OCI-LY1 (cell line): ENCODE results near the gene RBMS3.

Experiments
- EZH2 ChIP-seq: fragments of 200-600 bp; sonication (generic), shearing (Covaris generic); IDR thresholded peaks from 2 replicates; pipeline ENCODE4 v1.8.0; 2017; ENCODE audit warnings: borderline replicate concordance, mixed run types, mild to moderate bottlenecking, antibody characterized with exemption, low read length, moderate library complexity, mixed read lengths
- TF ChIP-seq, protein P1 (sequence below): fragments of 200-600 bp; sonication (generic), shearing (Covaris generic); IDR thresholded peaks from 2 replicates; pipeline ENCODE4 v1.5.1; 2017; ENCODE audit warnings: mild to moderate bottlenecking, antibody characterized with exemption, low read length, moderate library complexity, mixed read lengths

DNA sequence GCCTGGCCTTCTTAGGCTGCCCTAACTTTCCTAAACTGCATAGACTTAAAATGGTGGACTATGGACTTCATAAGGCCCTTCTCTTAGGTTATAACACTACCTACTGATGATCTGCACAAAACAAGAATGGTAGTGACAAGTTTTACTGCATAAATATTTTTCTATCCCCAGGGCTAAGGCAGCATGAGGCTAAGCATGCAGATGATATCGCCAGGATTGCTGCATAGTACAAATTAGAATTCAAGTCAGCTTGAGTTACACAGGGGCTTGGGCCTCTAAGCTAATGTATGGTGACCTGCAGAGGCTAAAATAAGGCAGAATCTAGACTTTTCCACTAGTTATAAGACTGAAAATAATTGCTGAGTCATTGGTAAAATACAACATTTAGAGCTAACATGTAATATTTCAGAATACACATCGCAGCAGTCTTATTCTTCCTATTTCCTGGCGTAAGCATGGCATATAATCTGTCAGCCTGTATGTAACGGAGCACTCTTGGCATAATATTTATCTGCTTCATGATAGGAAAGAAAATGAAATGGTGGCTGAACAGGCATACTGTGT, 15.3 kb upstream of the RBMS3 start:
- TF ChIP-seq, protein P1, sequence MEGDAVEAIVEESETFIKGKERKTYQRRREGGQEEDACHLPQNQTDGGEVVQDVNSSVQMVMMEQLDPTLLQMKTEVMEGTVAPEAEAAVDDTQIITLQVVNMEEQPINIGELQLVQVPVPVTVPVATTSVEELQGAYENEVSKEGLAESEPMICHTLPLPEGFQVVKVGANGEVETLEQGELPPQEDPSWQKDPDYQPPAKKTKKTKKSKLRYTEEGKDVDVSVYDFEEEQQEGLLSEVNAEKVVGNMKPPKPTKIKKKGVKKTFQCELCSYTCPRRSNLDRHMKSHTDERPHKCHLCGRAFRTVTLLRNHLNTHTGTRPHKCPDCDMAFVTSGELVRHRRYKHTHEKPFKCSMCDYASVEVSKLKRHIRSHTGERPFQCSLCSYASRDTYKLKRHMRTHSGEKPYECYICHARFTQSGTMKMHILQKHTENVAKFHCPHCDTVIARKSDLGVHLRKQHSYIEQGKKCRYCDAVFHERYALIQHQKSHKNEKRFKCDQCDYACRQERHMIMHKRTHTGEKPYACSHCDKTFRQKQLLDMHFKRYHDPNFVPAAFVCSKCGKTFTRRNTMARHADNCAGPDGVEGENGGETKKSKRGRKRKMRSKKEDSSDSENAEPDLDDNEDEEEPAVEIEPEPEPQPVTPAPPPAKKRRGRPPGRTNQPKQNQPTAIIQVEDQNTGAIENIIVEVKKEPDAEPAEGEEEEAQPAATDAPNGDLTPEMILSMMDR, result no peak
- TF ChIP-seq EZH2, result no peak
